ENCODE results near the gene PRTN3.

Gene PRTN3

GRCh38 chr19:840519-841206 is at the start of gene PRTN3:
Gene PRTN3, plus strand, starts transcription at chr19:840999. Its CDS starts 10 bp downstream, at chr19:841009.
- no peak for DNase-seq (ENCODE audit: low read depth)

GRCh38 chr19:791007-791566 is 49.7 kb upstream of the PRTN3 start:
- DNase-seq (ENCODE audit: low read depth) = no peak

DNA sequence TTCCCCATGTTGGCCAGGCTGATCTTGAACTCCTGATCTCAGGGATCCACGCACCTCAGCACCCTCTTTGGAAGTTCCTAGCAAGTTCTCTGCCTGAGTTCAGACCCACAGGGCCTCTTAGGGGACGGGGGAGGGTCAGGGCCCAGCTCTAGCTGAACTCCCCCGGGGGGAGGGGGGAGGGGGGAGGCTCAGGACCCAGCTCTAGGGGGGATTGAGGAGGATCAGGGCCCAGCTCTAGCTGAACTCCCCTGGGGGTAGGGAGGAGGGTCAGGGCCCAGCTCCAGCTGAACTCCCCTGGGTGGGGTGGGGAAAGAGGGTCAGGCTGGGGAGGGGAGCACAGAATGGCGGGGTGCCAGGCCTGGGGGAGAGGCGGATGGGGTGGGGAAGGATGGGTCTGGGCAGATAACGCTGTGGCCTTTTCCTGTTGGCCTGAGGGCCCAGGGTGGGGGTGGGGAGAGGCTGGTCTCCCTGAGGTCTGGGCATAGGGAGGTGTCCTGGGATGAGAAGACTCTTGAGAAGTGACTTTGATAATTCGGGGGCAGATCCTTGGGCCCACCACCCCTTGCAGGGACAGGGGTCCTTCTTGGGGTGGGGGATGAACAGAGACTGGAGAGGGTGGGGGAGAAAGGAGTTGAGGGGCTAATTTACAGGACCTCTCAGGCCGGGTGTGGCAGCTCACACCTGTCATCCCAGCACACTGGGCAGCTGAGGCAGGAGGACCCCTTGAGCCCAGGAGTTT is 49.1 kb upstream of the PRTN3 start:
- DNase-seq (ENCODE audit: low read depth) = no peak

DNA sequence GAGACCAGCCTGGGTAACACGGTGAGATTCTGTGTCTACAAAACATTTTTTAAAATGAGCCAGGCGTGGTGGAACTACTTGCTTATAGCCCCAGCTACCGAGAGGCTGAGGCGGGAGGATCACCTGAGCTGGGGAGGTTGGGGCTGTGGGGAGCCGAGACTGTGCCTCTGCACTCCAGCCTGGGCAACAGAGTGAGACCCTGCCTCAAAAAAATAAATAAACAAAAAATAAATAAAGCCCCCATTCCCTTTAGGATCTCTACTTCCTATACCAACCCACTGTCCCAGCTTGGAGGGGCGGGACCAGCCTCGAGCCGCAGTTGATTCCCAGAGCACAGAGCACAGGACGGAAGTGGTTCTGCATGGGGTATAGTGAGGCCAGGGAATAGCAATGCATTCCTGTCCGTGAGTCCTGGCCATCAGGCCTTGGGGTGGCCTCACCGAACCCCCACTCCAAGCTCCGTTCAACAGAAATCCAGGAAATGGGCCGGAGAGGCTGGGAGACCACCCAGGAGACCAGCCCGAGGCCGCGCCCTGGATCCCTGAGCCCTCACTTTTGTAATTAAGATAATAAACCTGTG is 48.4 kb upstream of the PRTN3 start:
- DNase-seq (ENCODE audit: low read depth) = no peak

GRCh38 chr19:793806-794205 is 47.0 kb upstream of the PRTN3 start:
- no peak for DNase-seq (ENCODE audit: low read depth)

DNA sequence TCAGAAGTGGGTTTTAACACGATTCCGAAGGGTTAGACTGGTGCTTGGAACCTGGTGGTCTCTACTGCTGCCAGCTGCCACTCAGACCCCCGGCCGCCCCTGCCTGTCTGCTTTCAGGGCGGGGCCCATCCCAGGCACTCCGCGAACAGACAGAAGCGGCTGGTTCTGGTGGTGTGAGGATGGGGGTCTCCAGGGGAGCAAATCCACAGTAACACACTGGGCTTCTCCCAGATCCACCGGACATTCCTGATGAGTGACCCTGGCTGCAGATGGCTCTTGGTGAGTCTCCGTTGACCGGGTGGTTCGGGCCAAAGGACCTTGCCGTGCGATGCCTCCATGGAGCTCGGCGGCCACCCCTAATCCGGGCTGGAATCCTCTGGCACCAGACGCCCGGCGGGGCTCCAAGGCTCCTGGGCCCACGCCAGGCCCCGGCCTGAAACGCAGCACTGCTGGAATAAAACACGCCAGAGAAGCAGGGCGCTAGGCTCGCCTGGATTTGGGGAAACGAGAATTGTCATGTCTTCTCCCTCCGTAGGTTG is 45.7 kb upstream of the PRTN3 start:
- DNase-seq (ENCODE audit: low read depth) = no peak

DNA sequence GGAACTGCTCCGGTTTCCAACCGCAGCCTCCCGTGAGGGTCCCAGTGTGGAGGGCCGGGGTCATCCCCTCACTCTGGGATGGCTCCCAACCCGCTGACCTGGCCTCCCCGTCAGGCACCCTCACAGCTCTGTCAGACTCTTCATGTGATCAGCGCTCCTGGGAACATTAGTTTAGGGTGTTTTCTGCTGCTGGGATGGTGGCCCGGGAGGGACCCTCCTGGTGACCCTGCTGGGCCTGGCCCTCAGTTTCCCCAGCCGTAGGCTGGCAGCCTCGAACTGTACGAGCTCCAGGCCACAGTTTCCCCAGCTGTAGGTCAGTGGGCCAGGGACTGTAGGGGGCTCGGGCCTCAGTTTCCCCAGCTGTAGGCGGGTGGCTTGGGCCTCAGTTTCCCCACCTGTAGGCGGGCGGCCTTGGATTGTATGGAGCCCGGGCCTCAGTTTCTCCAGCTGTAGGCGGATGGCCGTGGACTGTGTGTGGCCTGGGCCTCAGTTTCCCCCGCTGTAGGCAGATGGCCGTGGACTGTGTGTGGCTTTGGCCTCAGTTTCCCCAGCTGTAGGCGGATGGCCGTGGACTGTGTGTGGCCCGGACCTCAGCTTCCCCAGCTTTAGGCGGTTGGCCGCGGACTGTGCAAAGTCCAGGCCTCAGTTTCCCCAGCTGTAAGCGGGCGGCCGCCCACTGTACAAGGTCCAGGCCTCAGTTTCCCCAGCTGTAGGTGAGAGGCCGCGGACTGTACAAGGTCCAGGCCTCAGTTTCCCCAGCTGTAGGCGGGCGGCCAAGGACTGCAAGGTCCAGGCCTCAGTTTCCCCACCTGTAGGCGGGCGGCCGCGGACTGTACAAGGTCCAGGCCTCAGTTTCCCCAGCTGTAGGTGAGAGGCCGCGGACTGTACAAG is 44.9 kb upstream of the PRTN3 start:
- DNase-seq (ENCODE audit: low read depth) = no peak

DNA sequence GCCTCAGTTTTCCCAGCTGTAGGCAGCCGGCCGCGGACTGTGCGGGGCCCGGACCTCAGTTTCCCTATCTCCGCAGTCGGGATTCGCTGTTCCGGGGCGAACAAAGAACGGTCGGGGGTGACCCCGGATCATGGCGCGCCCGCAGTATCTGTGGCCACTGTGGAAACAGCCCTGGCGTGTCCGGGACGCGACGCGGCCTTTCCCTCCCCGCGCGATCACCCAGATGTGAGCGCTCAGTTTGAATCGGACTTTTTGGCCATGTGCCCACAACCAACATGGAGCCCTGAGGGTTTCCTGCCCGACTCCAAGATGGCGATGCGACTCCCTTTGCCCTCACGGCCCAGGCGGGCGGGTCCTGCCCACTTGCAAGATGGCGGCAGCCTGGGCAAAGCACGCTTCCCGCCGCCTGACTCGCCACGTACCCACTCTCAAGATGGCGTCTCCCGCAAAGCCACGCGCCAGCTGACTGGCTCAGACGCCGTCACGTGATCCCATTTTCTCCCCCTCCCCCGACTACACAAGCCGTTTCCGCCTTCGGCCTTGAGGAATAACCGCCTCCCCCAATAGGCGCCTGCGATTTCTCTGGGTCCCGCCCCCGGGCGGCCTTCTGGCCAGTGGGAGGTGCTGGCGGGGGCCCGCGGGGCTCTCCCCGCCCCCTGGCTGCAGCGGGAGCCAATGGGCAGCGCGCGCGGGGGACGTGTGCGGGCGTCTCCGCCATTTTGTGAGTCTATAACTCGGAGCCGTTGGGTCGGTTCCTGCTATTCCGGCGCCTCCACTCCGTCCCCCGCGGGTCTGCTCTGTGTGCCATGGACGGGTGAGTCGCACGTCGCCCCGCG is 43.9 kb upstream of the PRTN3 start, which contains the start of gene PTBP1:
TSS of gene PTBP1 (plus strand) at position 761 of the 836 bp plus-strand sequence. CDS start at position 807, 46 bp downstream.
- peak; percentile 97 for DNase-seq (ENCODE audit: low read depth)

DNA sequence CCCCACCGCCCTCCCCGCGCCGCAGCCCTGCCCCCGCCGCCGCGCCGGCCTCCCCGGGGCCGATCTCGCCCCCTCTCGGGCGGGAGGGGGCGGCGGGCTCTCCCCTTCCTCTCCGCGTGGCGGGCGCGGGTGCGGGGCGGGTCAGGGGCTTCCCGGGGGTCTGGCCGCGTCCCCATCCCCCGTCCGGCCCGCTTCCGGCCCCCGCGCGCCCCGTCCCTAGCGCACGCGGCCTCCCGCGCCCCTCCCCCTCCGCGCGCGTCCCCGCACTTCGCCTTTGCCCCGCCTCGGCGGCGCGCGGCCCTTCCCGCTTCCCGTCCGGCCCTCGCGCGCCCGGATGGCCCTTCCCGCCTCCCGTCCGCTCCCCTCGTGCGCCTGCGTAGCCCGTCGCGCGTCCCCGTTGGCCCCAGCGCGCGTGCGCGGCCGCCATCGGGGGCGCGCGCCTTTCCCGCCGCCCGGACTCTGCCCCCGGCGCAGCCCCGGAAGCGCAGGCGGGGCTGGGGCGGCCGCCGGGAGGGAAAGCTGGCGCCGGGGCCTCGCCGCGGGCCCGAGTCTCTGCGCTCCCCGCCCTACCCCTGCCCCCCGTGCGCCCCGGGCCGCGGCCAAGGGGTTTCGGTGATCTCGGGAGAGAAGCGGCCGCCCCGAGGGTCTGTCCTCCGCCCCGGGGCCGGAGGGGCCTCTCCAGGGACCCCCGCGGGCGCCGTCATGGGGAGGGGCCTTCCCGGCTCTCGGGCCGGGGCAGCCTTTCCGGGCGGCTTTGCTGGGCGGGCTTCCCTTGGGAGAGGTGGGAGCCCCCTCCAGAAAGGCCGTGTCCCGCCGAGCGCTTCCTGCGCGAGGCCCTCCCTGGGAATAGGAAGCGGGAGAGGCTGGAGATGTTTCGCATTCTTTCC is 43.0 kb upstream of the PRTN3 start:
- DNase-seq (ENCODE audit: low read depth) = peak; percentile 24

DNA sequence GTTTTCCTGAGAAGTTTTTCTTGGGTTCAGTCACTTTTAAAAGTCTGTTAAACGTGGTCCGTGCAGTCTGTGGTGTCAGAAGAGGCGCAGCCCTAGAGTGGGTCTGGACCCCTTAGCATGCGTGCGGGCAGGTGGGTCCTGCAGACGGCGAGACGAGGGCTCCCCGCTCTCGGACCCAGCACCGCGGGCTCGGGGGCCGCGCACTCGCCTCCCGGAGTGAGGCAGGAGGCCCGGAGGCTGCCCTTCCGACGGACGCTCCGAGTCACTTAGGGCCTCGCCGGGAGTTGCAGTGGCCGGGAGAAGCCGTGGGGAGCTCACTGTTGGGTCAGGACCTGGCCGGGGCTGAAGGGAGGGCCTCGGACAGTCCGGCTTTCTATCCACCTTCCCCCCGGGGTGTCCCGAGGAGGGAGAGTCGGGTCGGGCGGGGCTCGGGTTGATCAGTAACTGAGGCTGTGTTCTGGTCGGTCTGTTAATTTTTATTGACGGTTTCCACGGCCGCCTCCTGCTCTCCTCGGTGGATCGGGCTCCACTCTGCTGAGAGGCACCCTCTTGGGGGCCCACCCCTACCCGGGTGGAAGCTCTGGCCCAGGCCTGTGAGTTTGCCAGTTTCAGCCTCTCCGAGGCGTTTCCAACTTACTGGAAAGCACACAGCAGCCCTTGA is 42.3 kb upstream of the PRTN3 start:
- DNase-seq (ENCODE audit: low read depth) = no peak

- no peak for DNase-seq (ENCODE audit: low read depth)
Observed at GRCh38 chr19:799076-799881, 41.5 kb upstream of the PRTN3 start.

DNA sequence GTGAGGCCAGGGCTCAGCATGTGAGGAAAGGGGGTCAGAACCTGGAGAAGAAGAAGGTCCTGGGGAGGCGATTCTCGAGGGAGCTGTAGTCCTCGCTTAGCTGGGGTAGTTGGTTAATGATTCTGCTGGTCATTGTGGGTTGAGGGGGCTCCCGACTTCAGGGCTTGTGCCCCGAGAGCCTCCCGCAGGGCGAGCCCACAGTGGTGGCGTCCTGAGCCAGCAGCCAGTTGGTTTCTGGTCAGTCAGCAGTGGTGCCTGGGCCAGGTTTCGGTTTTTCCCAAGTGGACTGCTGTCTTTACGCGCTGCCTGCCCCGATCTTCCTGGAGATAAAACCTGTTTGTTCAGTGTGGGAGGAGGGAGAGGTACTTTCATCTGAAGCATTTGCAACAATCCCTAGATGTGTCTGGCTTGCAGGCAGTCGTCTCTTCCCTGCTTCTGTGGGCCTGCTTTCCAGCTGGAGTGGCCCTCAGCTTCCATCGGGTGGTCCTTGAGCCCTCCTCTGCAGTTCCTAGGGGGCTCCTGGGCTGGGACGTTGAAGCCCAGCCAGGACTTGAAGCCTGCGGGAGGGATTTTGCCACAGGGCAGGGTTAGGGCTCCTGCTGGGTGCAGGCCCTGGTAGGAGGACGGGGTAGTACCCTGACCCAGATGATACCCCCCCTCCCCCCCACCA is 40.3 kb upstream of the PRTN3 start:
- no peak for DNase-seq (ENCODE audit: low read depth)

- DNase-seq (ENCODE audit: low read depth) = no peak
Observed at GRCh38 chr19:801030-801860, 39.6 kb upstream of the PRTN3 start.

GRCh38 chr19:801861-802497 is 38.8 kb upstream of the PRTN3 start:
- DNase-seq (ENCODE audit: low read depth) = no peak

- DNase-seq (ENCODE audit: low read depth) = no peak
Observed at GRCh38 chr19:802498-803098, 38.2 kb upstream of the PRTN3 start.

DNA sequence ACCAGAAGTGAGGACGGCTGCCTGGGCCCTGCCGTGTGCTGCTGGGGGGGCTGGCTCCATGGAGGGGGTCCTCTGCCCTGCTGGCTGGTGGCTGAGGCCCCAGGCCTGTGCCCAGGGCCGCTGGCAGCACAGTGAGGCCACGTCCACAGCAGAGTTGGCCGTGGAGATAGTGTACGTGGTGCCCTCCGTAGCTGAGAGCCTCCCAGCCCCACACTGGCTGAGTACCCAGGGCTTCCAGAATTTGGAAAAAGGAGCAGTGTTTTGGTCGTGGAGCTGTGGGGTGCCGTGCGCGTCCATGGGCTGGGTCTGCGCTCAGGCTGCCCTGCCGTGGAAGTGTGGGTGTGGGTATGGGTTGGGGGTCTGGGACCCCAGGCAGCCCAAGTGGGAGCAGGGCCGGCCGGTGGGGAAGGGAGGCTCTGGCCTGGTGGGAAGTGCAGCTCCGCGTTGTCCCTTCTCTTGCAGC is 37.7 kb upstream of the PRTN3 start:
- DNase-seq (ENCODE audit: low read depth) = no peak
